Measurements from ENCODE around the gene GLRX2.

DNA sequence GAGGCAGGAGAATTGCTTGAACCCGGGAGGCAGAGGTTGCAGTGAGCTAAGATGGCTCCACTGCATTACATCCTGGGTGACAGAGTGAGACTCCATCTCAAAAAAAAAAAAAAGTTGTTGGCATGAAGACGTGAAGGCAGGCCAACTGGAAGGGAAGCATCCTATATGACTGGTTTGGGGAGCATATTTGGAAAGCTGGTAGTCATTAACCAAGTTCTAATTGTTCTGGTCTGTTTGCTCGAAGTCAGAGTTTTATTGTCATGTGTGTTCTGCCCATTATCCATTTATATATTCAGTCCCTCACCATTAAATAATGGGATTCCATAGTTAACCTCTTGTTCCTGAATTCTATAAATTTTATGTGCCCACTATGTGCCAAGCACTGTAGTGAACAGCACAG lies 3.3 kb upstream of the GLRX2 start:
- TF ChIP-seq, protein P1, sequence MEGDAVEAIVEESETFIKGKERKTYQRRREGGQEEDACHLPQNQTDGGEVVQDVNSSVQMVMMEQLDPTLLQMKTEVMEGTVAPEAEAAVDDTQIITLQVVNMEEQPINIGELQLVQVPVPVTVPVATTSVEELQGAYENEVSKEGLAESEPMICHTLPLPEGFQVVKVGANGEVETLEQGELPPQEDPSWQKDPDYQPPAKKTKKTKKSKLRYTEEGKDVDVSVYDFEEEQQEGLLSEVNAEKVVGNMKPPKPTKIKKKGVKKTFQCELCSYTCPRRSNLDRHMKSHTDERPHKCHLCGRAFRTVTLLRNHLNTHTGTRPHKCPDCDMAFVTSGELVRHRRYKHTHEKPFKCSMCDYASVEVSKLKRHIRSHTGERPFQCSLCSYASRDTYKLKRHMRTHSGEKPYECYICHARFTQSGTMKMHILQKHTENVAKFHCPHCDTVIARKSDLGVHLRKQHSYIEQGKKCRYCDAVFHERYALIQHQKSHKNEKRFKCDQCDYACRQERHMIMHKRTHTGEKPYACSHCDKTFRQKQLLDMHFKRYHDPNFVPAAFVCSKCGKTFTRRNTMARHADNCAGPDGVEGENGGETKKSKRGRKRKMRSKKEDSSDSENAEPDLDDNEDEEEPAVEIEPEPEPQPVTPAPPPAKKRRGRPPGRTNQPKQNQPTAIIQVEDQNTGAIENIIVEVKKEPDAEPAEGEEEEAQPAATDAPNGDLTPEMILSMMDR (conservative IDR thresholded peaks at IDR 0.05; ENCODE audit: low read length) = no peak
- no peak for TF ChIP-seq EZH2phosphoT487 (IDR thresholded peaks at IDR 0.05; ENCODE audit: borderline replicate concordance, low read depth, low read length)

Data from OCI-LY7 (cell line).